Keratinocyte (primary cell): ENCODE measurements around the gene CFAP69.

Experiments used
- EZH2 ChIP-seq: IDR thresholded peaks from one replicate; pipeline ENCODE4 v1.6.1; 2012; ENCODE audit warnings: inconsistent platforms, mild to moderate bottlenecking, low read length, moderate library complexity
- TF ChIP-seq, protein P1 (sequence below), 3 experiments: IDR thresholded peaks in 1 of 3; conservative IDR thresholded peaks in 1 of 3; optimal IDR thresholded peaks in 1 of 3; 2 replicates in 2 of 3; 3 replicates in 1 of 3; pipeline versions ENCODE3 to v1.5.1; 2011; ENCODE audit warnings: low read length in 3 of 3, mild to moderate bottlenecking in 3 of 3, moderate library complexity in 2 of 3, control low read depth in 1 of 3, inconsistent platforms in 1 of 3; ENCODE audit not compliant: insufficient read depth in 2 of 3; ENCODE audit errors: extremely low read depth in 1 of 3

GRCh38 chr7:90229682-90230081 lies 15.3 kb upstream of the CFAP69 start:
- TF ChIP-seq, protein P1, sequence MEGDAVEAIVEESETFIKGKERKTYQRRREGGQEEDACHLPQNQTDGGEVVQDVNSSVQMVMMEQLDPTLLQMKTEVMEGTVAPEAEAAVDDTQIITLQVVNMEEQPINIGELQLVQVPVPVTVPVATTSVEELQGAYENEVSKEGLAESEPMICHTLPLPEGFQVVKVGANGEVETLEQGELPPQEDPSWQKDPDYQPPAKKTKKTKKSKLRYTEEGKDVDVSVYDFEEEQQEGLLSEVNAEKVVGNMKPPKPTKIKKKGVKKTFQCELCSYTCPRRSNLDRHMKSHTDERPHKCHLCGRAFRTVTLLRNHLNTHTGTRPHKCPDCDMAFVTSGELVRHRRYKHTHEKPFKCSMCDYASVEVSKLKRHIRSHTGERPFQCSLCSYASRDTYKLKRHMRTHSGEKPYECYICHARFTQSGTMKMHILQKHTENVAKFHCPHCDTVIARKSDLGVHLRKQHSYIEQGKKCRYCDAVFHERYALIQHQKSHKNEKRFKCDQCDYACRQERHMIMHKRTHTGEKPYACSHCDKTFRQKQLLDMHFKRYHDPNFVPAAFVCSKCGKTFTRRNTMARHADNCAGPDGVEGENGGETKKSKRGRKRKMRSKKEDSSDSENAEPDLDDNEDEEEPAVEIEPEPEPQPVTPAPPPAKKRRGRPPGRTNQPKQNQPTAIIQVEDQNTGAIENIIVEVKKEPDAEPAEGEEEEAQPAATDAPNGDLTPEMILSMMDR (optimal IDR thresholded peaks at IDR 0.05 in 1 of 3, IDR thresholded peaks at IDR 0.05 in 1 of 3, conservative IDR thresholded peaks at IDR 0.05 in 1 of 3; ENCODE audit: extremely low read depth in 1 of 3, insufficient read depth in 2 of 3, low read length in 3 of 3), result no peak
- no peak for TF ChIP-seq EZH2
